CD4-positive, alpha-beta T cell treated with Interleukin-17A for 1 hour (primary cell): ENCODE measurements around the gene ZNF710.
"Not testable (repeated sequence)": the region's sequence is repeated elsewhere in the genome, so short reads cannot be mapped to it uniquely, and the experiment has no call there.

ENCODE experiments used
- DNase-seq: peaks from one replicate; pipeline ENCODE4 v3.0.0-alpha.2; 2020

Gene ZNF710

GRCh38 chr15:90108038-90108437 is 106.9 kb downstream of the ZNF710 start:
- not testable (repeated sequence) for DNase-seq

GRCh38 chr15:90109163-90109751 is 108.1 kb downstream of the ZNF710 start:
- DNase-seq: not testable (repeated sequence)

- DNase-seq: no peak
These were observed 112.0 kb downstream of the ZNF710 start for GRCh38 chr15:90113166-90113565.

- no peak for DNase-seq
These were observed 113.4 kb downstream of the ZNF710 start for GRCh38 chr15:90114451-90114901.

- no peak for DNase-seq
These were observed 114.7 kb downstream of the ZNF710 start for GRCh38 chr15:90115783-90116182.

- DNase-seq: no peak
These were observed 118.2 kb downstream of the ZNF710 start for GRCh38 chr15:90119367-90119766.

GRCh38 chr15:90121086-90121485 is 120.0 kb downstream of the ZNF710 start:
- DNase-seq: no peak

- DNase-seq: no peak
These were observed 123.4 kb downstream of the ZNF710 start for GRCh38 chr15:90124507-90124906.

GRCh38 chr15:90126022-90126421 is 124.9 kb downstream of the ZNF710 start:
- DNase-seq: no peak

- DNase-seq: no peak
These were observed 125.7 kb downstream of the ZNF710 start for GRCh38 chr15:90126596-90127435.

GRCh38 chr15:90130291-90130690 is 129.2 kb downstream of the ZNF710 start:
- no peak for DNase-seq
